HepG2 (cell line): Measurements from ENCODE around the gene EFHD2. TPM values are rescaled to one million over a fixed set of nuclear protein-coding genes. Genes with fewer than 3 reads are reported as not detected.
A peak's percentile ranks its signal among the peaks of the same experiment; 100 is the strongest.

Experiments used
- MZF1 ChIP-seq: sonication (generic); formaldehyde crosslinking; IDR thresholded peaks from 2 replicates; pipeline ENCODE4 v1.8.1; 2023; ENCODE audit warnings: mild to moderate bottlenecking, missing genetic modification reagents, borderline replicate concordance
- SUZ12 ChIP-seq: fragments of 150-350 bp; IDR thresholded peaks from 2 replicates; pipeline ENCODE4 v1.6.1; 2014; ENCODE audit warnings: low read depth, low read length
- XRCC5 ChIP-seq: fragments of 200-400 bp; formaldehyde crosslinking; optimal IDR thresholded peaks from 2 replicates; pipeline ENCODE3; 2017; ENCODE audit warnings: mild to moderate bottlenecking, low read length
- ZNF446 ChIP-seq: sonication (generic); formaldehyde crosslinking; IDR thresholded peaks from 2 replicates; pipeline ENCODE4 v1.5.0; 2020; ENCODE audit warnings: mild to moderate bottlenecking, missing genetic modification reagents
- ZNF512B ChIP-seq: sonication (generic); formaldehyde crosslinking; IDR thresholded peaks from 2 replicates; pipeline ENCODE4 v1.5.1; 2020; ENCODE audit warnings: missing genetic modification reagents, mild to moderate bottlenecking, borderline replicate concordance
- ZNF546 ChIP-seq: sonication (generic); formaldehyde crosslinking; conservative IDR thresholded peaks from 2 replicates; pipeline ENCODE4 v1.8.1; 2023; ENCODE audit warnings: mild to moderate bottlenecking, missing genetic modification reagents
- ZNF782 ChIP-seq: sonication (generic); formaldehyde crosslinking; IDR thresholded peaks from 2 replicates; pipeline ENCODE4 v1.4.0; 2020; ENCODE audit warnings: missing genetic modification reagents, mild to moderate bottlenecking, borderline replicate concordance
- ZSCAN22 ChIP-seq: sonication (generic); formaldehyde crosslinking; IDR thresholded peaks from 2 replicates; pipeline ENCODE4 v1.4.0; 2020; ENCODE audit warnings: mild to moderate bottlenecking, missing genetic modification reagents
- polyA plus RNA-seq, 8 experiments: library from polyadenylated mRNA; depleted of rRNA in 3 of 8; stranded (reverse) in 7 of 8; unstranded in 1 of 8; fragments of >200 nt; fragmentation: Illumina TruSeq in 4 of 8; extraction: Trizol in 4 of 8; gene quantifications; 2 replicates each; pipeline versions ENCODE4 v1.2.1 to v1.2.3, GENCODE V29; 2011 to 2016; ENCODE audit warnings: low read depth in 4 of 8, missing spikeins in 1 of 8, mixed read lengths in 1 of 8; ENCODE audit not compliant: insufficient read depth in 1 of 8
- total RNA-seq, 5 experiments: library from RNA; depleted of rRNA; stranded (reverse); fragments of >200 nt; fragmentation: Illumina TruSeq; extraction: Trizol; gene quantifications; 2 replicates each; pipeline ENCODE4 v1.2.3, GENCODE V29; 2016; ENCODE audit warnings: low read depth in 1 of 5
- TF ChIP-seq, protein P1 (sequence below): sonication (generic); formaldehyde crosslinking; IDR thresholded peaks from 2 replicates; pipeline ENCODE4 v1.5.0; 2020; ENCODE audit warnings: mild to moderate bottlenecking, missing genetic modification reagents, borderline replicate concordance
- TF ChIP-seq, protein P2 (sequence below): sonication (generic); formaldehyde crosslinking; IDR thresholded peaks from 2 replicates; pipeline ENCODE4 v1.4.0; 2020; ENCODE audit warnings: mild to moderate bottlenecking, missing genetic modification reagents
- TF ChIP-seq, protein P3 (sequence below): sonication (generic); formaldehyde crosslinking; IDR thresholded peaks from 2 replicates; pipeline ENCODE4 v1.5.1; 2020; ENCODE audit warnings: mild to moderate bottlenecking, missing genetic modification reagents

The EFHD2 gene
- total and polyA plus RNA-seq, 2 of the 13 experiments (the other 11 are each of a cell fraction or from before 2014, with no cell fraction given), result 9.4 to 12.7 TPM

DNA sequence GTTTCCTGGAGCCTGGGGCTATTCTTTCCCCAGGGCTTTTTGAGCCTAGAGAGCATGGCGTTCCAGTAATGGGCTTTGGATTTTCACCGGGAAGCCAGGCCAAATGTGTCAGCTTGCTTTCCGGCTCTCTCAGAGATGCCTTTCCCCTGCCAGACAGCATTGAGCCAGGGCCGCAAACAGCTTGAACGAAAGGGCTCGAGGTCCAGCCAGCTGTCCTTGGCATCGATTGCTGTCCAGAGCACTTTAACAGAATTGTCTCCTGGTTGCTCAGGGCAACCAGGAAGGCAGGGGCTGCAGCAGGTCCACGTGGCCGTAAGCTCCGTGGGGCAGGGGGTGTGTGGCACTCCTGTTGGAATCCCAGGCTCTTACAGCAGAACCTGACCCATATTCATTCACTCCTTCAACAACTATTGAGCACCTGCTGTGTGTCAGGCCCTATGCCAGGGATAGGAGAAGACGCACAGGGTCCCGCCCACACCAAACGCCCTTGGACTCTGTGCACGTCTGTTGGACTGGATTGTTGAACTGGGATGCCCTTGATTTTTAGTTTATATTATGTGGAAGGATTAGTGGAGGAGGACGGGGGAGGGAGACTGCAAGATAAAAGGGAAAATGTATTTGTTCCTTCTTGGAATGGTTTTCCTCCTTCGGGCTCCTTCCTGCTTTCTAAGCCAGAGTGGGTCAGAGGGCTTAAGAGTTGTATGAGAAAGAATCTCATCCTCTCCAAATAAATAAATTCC is 38.7 kb upstream of the EFHD2 start (continued):
- TF ChIP-seq, protein P1, sequence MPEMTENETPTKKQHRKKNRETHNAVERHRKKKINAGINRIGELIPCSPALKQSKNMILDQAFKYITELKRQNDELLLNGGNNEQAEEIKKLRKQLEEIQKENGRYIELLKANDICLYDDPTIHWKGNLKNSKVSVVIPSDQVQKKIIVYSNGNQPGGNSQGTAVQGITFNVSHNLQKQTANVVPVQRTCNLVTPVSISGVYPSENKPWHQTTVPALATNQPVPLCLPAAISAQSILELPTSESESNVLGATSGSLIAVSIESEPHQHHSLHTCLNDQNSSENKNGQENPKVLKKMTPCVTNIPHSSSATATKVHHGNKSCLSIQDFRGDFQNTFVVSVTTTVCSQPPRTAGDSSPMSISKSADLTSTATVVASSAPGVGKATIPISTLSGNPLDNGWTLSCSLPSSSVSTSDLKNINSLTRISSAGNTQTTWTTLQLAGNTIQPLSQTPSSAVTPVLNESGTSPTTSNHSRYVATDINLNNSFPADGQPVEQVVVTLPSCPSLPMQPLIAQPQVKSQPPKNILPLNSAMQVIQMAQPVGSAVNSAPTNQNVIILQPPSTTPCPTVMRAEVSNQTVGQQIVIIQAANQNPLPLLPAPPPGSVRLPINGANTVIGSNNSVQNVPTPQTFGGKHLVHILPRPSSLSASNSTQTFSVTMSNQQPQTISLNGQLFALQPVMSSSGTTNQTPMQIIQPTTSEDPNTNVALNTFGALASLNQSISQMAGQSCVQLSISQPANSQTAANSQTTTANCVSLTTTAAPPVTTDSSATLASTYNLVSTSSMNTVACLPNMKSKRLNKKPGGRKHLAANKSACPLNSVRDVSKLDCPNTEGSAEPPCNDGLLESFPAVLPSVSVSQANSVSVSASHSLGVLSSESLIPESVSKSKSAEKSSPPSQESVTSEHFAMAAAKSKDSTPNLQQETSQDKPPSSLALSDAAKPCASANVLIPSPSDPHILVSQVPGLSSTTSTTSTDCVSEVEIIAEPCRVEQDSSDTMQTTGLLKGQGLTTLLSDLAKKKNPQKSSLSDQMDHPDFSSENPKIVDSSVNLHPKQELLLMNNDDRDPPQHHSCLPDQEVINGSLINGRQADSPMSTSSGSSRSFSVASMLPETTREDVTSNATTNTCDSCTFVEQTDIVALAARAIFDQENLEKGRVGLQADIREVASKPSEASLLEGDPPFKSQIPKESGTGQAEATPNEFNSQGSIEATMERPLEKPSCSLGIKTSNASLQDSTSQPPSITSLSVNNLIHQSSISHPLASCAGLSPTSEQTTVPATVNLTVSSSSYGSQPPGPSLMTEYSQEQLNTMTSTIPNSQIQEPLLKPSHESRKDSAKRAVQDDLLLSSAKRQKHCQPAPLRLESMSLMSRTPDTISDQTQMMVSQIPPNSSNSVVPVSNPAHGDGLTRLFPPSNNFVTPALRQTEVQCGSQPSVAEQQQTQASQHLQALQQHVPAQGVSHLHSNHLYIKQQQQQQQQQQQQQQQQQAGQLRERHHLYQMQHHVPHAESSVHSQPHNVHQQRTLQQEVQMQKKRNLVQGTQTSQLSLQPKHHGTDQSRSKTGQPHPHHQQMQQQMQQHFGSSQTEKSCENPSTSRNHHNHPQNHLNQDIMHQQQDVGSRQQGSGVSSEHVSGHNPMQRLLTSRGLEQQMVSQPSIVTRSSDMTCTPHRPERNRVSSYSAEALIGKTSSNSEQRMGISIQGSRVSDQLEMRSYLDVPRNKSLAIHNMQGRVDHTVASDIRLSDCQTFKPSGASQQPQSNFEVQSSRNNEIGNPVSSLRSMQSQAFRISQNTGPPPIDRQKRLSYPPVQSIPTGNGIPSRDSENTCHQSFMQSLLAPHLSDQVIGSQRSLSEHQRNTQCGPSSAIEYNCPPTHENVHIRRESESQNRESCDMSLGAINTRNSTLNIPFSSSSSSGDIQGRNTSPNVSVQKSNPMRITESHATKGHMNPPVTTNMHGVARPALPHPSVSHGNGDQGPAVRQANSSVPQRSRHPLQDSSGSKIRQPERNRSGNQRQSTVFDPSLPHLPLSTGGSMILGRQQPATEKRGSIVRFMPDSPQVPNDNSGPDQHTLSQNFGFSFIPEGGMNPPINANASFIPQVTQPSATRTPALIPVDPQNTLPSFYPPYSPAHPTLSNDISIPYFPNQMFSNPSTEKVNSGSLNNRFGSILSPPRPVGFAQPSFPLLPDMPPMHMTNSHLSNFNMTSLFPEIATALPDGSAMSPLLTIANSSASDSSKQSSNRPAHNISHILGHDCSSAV (CRISPR knock-in tag), result no peak
- TF ChIP-seq ZNF512B (CRISPR knock-in tag), result no peak
- TF ChIP-seq, protein P2, sequence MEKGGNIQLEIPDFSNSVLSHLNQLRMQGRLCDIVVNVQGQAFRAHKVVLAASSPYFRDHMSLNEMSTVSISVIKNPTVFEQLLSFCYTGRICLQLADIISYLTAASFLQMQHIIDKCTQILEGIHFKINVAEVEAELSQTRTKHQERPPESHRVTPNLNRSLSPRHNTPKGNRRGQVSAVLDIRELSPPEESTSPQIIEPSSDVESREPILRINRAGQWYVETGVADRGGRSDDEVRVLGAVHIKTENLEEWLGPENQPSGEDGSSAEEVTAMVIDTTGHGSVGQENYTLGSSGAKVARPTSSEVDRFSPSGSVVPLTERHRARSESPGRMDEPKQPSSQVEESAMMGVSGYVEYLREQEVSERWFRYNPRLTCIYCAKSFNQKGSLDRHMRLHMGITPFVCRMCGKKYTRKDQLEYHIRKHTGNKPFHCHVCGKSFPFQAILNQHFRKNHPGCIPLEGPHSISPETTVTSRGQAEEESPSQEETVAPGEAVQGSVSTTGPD (CRISPR knock-in tag), result no peak
- TF ChIP-seq, protein P3, sequence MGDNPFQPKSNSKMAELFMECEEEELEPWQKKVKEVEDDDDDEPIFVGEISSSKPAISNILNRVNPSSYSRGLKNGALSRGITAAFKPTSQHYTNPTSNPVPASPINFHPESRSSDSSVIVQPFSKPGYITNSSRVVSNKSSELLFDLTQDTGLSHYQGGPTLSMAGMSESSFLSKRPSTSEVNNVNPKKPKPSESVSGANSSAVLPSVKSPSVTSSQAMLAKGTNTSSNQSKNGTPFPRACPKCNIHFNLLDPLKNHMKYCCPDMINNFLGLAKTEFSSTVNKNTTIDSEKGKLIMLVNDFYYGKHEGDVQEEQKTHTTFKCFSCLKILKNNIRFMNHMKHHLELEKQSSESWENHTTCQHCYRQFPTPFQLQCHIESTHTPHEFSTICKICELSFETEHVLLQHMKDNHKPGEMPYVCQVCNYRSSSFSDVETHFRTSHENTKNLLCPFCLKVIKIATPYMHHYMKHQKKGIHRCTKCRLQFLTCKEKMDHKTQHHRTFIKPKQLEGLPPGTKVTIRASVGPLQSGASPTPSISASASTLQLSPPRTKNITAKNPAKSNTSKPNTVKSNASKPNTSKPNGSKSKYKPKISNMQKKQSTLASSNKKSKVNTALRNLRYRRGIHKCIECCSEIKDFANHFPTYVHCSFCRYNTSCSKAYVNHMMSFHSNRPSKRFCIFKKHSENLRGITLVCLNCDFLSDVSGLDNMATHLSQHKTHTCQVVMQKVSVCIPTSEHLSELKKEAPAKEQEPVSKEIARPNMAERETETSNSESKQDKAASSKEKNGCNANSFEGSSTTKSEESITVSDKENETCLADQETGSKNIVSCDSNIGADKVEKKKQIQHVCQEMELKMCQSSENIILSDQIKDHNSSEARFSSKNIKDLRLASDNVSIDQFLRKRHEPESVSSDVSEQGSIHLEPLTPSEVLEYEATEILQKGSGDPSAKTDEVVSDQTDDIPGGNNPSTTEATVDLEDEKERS, result no peak
- 0 out of 2 replicates have a peak, but pooled peaks have one; percentile 25 for TF ChIP-seq ZNF546 (CRISPR knock-in tag)
- TF ChIP-seq ZSCAN22 (CRISPR knock-in tag), result no peak
- TF ChIP-seq SUZ12, result no peak
- no peak for TF ChIP-seq ZNF446
- no peak for TF ChIP-seq MZF1 (CRISPR knock-in tag)
- TF ChIP-seq ZNF782 (CRISPR knock-in tag), result no peak
- no peak for TF ChIP-seq XRCC5
